MV-4-11 (cell line): ENCODE measurements around the gene OTOP2.

Experiments
- DNase-seq: peaks from one replicate; lab custom pipeline; 2025; lab: John Stamatoyannopoulos, UW

Gene OTOP2

GRCh38 chr17:74923538-74924249 is 379 bp upstream of the OTOP2 start:
- DNase-seq = peak; percentile 28

DNA sequence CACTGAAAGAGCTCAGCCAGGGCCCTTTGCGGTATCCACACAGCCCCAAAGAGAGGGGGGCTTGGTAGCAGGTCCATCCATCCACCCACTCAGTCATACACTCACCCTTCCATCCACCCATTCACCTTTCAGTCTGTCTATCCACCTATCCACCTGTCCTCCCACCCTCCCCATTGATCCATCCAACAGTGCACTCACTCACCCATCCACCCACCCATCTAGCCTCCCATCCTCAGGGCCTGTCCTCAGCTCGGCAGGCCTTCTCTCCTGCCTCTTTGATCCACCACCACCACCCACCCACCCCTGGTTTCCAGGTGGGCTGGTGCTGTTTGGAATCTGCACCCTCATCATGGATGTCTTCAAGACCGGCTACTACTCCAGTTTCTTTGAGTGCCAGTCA is 1.2 kb downstream of the OTOP2 start:
- no peak for DNase-seq

DNA sequence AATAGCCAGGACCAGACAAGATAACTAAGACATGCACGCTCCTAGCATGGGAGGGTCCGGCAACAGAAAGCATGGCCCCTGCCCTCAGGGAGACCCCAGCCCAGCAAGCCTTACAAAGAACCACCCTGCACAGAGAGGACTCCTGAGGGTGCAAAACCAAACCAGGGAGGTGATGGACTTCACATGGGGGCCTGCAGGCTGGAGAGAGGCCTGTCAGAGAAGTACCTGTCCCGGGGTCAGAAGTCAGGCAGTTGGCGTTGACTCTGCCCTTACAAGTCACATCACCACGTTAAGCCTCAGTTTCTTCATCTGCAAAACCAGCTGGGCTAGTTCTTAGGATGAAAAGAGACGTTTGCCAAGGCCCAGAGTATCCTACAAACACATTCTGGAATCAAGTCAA is 4.7 kb downstream of the OTOP2 start:
- no peak for DNase-seq

- DNase-seq = no peak
These were observed 6.5 kb downstream of the OTOP2 start for GRCh38 chr17:74930535-74931036.

DNA sequence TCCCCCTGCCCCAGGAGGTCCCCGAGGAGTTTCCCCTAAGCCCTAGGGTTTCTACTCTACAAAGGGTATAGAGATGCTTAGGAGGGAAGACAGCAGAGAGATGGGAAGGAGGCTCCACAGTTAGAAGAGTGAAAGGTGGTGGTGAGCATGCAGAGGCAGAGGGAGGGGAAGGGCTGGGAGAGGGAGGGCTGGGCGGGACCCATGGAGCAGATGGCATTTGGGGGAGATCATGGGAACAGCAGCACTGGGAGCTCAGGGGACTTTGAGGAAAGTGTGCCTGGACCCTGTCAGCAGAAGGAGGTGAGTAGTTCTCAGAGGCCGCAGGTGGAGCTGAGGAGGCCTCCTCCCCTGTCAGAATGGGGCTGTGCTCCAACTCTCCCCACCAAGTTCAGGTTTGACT is 11.0 kb downstream of the OTOP2 start:
- no peak for DNase-seq

- no peak for DNase-seq
These were observed 11.8 kb downstream of the OTOP2 start, which contains the start of gene OTOP3 for GRCh38 chr17:74935585-74936469. Gene OTOP3, plus strand, starts transcription at chr17:74935898. Its CDS starts 24 bp downstream, at chr17:74935922.

DNA sequence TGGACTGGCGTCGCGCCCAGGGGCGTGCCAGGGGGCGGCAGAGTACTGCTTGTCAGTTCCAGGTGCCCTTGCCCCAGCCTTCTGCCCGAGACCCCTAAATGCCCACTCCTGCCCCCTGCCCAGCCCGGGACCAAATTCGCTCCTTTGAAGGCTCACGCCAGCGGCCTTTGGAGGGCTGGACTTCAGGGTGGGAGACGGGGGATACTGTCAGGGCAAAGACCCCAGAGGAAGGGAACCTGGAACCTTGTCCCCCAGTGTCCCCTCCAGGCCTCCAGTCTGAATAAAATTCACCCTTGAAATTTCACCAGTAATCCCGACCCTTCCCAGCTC is 12.4 kb downstream of the OTOP2 start:
- DNase-seq = no peak

DNA sequence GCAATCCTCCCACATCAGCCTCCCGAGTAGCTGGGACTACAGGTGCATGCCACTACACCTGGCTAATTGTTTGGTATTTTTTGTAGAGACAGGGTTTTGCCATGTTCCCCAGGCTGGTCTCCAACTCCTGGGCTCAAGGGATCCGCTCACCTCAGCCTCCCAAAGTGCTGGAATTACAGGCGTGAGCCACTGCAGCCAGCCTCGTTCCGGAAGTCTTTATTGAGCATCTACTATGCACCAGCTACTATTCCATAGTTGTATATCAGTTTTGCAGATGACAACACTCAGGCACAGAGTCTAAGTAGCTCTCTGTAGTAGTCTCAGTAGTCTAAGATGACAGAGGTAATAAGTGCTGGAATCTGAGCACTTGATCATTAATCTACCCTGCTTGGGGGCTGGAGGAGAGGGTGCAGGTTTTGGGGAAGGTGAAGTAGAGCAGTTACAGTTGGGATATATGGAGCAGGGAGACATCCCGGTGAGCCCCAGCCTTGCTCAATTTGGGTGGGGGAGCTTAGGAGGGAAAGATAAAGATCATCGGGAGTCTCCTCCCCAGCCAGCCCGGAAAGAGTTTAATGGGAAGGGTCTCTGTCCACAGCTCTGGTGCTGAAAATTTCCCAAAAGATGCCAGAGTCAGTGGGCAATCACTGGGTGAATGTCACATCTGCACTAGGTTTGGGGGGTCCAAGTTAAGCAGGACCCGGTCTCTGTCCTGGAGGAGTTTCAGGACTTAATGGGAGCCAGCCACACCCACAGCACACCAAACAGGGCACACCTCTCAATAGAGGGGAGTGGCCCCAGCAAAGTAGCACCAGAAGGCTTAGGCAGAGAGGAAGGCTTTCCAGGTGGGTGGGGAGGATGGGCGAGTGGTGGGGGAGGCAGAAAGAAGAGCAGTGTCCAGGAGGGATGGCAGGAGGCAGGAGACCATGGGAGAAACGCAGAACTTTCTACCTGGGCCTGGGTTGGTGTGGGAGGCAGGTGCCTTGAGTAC is 13.3 kb downstream of the OTOP2 start:
- DNase-seq = no peak

DNA sequence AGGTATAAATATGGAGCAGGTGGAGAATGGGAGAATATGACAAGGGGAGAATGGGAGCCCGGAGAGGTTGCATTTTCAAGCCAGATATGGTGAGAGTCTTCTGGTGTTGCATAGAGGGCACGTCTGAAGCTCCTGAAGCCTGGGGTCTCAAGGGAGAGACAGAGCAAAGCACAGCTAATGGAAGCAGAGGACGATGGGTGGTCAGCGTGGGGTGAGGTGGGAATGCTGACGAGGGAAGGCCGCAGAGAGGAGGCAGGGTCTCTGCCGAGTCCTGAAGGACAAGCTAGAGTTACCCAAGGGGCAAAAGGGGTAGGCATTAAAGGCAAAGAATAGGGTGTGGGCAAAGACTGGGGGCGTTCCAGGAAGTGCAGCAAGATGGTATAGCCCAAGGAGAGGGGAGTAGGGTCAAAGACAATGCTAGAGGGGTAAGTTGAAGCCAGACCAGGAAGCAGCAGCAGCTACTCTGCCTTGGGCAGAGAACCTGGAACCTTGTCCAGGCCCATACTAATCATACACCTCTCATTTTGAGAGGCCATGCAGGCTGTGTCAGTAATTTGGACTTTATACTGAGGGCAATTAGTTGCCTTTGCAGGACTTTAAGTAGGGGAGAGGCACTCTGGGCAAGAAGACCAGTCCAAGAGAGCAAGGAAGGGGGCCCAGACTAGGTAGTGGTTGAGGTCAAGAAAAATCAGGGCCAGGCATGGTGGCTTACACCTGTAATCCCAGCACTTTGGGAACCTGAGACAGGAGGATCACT is 14.3 kb downstream of the OTOP2 start:
- no peak for DNase-seq

DNA sequence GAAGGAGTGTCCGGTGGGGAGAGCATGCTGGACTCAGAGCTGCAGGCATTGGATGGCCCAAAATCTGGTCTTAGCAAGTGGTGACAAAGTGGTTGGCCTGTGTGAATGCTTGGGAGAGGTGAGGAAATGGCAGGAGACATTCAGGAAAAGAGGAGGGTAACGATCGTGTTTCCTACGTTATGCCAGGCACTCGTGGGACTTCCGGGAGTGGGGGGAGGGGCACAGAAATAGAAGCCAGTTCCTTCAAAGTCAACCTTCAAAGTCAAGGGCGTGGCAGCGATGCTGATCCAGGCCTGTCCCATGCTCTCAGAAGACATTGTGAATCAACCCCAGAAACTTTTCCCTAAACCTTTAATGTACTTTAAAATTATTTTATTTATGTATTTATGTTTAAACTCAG is 15.5 kb downstream of the OTOP2 start:
- DNase-seq = no peak

DNA sequence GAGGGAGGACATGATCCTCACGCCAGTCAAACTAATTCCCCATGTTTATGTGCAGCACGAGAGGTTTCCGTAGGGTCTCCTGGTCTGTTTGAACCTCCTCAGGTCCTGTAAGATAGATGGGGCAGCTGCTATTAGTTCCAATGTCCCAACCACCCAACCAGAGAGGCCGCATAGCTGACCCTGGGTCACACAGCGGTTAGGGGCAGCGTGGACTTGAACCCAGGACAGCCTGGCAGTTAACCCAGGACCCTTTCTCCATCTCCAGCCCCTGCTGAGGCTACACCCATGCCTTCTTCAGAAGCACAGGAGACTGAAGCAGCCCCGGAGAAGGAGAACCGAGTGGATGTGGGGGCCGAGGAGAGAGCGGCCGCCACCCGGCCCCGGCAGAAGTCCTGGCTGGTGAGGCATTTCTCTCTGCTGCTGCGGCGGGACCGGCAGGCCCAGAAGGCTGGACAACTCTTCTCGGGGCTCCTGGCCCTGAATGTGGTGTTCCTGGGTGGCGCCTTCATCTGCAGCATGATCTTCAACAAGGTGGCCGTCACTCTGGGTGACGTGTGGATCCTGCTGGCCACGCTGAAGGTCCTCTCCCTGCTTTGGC is 17.2 kb downstream of the OTOP2 start:
- DNase-seq = no peak

- no peak for DNase-seq
These were observed 19.9 kb downstream of the OTOP2 start for GRCh38 chr17:74943808-74944522.

GRCh38 chr17:74945543-74945942 is 21.5 kb downstream of the OTOP2 start:
- DNase-seq = peak; percentile 13

DNA sequence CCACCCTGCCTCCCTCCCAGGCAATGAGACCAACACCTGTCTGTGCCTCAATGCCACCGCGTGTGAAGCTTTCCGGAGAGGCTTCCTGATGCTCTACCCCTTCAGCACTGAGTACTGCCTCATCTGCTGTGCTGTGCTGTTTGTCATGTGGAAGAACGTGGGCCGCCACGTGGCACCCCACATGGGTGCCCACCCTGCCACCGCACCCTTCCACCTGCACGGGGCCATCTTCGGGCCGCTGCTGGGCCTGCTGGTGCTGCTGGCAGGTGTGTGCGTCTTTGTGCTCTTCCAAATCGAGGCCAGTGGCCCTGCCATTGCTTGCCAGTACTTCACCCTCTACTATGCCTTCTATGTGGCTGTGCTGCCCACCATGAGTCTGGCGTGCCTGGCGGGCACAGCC is 22.6 kb downstream of the OTOP2 start:
- DNase-seq = no peak

DNA sequence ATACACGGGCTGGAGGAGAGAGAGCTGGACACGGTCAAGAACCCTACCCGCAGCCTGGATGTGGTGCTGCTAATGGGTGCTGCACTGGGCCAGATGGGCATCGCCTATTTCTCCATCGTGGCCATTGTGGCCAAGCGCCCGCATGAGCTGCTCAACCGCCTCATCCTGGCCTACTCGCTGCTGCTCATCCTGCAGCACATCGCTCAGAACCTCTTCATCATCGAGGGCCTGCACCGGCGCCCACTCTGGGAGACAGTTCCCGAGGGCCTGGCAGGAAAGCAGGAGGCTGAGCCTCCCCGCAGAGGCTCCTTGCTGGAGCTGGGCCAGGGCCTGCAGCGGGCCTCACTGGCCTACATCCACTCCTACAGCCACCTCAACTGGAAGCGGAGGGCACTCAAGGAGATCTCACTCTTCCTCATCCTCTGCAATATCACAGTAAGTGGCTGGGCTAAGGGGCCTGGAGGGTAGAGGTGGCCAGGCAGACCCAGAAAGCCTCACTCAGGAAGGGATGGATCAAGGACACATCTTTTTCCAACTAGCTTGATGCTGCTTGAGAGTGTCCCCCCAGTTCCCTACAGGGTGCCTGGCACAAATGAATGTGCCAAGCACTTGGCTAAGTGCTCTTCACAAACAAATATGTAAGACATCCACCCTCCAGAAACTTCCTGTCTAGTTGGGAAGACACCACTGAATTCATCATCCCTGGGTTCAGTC is 23.1 kb downstream of the OTOP2 start:
- no peak for DNase-seq

DNA sequence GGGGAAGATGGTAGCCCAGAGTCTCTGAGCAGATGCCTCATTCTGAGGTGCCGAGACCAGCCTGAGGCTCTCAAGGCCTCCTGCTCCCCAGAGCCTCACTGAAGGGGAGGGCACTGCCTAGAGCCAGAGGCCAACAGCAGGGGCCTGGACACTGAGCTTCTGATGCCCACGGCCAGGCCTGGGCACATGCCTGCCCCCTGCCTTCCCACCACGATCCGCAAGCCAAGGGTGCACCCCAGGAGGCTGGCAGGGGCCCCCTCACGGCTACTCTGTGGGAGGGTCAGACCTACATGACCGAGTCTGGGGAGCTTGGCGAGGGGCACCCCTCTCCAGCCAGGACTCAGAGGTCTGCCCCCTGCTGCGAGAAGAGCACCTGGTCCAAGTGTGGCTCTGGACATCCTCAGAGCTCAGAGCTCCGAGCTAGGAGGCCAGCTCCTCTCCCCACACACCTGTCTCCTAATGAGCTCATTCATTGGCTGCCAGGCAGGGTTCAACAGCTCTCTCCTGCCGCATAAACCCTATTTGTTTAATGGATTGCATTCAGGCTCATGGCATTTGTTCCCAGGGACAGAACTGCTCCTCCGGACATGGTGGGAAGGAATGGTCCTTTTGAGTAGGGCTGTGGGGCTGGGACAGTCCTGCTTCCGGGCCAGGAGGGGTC is 25.5 kb downstream of the OTOP2 start:
- no peak for DNase-seq

DNA sequence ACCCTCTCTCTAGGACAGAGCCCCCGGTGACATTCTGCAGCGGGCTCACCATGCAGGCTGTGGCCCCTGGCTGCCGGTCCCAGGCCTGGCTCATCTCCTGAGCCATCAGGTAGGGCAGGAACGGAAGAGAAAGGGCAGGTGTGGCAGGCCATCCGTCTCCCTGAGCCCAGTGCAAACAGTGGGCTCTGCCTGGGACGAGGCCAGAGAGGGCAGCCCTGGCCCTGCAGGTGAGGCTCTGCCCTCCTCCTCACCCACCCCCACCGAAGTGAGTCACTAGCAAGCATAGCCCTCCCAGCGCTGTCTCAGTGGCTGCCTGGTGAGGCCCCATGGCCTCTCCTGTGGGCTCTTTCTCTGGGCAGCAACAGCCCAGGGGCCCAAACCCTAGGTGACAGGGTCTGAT is 26.1 kb downstream of the OTOP2 start:
- DNase-seq = no peak

DNA sequence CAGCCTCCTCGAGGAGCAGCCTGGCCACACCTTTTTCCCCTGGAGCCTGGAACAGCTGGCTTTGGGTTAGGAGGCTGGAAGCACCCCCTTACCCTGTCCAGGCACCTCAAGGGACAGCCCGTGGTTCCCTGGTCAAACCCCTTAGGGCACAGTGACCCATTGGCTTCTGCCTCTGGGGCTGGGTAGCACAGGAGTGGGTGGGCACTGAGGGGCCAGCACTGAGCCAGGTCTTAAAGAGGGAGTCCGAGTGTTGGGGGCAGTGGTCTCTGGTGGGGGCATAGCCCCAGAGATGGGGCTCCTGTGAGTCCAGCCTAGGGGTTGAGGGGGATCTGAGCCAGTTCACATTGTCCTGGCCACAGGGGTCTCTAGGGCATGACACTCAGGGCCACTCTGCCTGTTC is 27.0 kb downstream of the OTOP2 start:
- no peak for DNase-seq
